T-helper 2 cell treated with Interferon-gamma antibody and Interleukin-4, amounts not matched to agents 5 μg/mL and 100 μg/mL, for 36 hours (primary cell): ENCODE measurements around the gene PDCD1LG2.
"Not testable (repeated sequence)": the region's sequence is repeated elsewhere in the genome, so short reads cannot be mapped to it uniquely, and the experiment has no call there.

Source experiments
- DNase-seq: peaks from one replicate; pipeline ENCODE4 v3.0.0; 2021; ENCODE audit warnings: low spot score
- H3K27ac Mint-ChIP-seq: one replicate; pipeline ENCODE4 v1.8.0; 2021; ENCODE audit warnings: mild to moderate bottlenecking, mixed read lengths
- H3K27me3 Mint-ChIP-seq: one replicate; pipeline ENCODE4 v1.8.0; 2021; ENCODE audit warnings: low read depth, mixed read lengths
- H3K36me3 Mint-ChIP-seq: one replicate; pipeline ENCODE4 v1.8.0; 2021; ENCODE audit warnings: low read depth, mixed read lengths
- H3K4me1 Mint-ChIP-seq: one replicate; pipeline ENCODE4 v1.8.0; 2021; ENCODE audit warnings: low read depth, mixed read lengths
- H3K4me3 Mint-ChIP-seq: one replicate; pipeline ENCODE4 v1.8.0; 2022; ENCODE audit warnings: mild to moderate bottlenecking, moderate library complexity, mixed read lengths
- H3K9me3 Mint-ChIP-seq: one replicate; pipeline ENCODE4 v1.8.0; 2021; ENCODE audit warnings: mixed read lengths

PDCD1LG2 gene

DNA sequence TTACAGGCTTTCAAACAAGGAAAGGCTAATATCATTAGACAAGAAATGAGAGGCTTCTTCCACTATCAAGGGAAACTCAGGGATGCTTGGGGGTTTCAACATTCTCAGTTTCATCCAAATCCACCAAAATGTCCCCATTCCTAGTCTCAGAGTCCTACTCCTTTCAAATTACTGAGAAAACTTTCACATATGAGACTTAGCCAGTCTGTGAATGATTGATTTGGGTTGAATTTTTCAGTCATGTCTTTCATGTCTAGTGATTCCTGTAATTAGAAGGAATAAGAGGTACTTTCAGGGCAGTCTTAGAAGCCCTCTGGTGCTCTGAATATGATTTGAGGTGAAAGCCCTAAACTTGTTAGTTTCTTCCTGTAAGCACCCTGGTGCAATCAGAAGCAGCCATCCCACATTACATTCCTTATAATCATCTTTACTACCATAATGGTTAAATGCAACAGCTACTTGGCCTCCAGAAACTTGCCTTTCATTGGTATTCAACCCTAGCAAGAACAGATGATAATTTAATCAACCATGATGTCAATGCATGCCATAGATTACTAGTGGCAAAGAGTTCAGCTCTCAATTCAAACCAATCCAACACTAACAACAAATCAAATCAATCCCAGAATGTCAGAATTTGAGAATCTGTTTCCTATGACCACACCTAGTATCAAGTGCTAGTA is 67.8 kb downstream of the PDCD1LG2 start:
- Mint-ChIP-seq H3K4me3 (no peak overlapping the region), H3K27ac (peak overlapping the region; percentile 18), H3K4me1 (peaks cover 29% of the 10 kb centered on the region), H3K27me3 (no peaks in the 10 kb centered on the region), H3K9me3 (peaks cover 9% of the 10 kb centered on the region), H3K36me3 (peaks cover 16% of the 10 kb centered on the region)
- no peak for DNase-seq

- peaks cover 9% of the 10 kb centered on the region for H3K9me3 Mint-ChIP-seq
- peaks cover 31% of the 10 kb centered on the region for H3K4me1 Mint-ChIP-seq
- H3K4me3 Mint-ChIP-seq = no peak overlapping the region
- H3K36me3 Mint-ChIP-seq = peaks cover 16% of the 10 kb centered on the region
- H3K27me3 Mint-ChIP-seq = no peaks in the 10 kb centered on the region
- no peak overlapping the region for H3K27ac Mint-ChIP-seq
- DNase-seq = no peak
Measured at GRCh38 chr9:5578698-5579085, 68.4 kb downstream of the PDCD1LG2 start.

DNA sequence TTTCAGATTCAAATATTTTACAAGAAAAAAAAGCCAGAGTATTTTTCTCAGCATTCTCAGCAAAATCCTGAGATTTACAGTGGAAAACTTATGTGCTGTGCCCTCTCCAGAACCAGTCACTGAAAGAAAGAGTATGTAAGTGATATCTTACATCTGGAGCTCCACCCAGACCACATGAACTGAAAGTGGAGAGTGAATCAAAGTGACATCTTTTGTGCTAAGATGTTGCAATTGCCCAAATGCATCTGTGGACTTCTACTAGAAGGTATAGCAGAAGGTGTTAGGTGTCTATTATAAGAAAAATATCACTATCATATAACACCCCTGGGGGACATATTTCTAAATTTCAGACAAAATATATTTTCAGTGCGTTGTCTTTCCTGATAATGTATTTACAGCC is 69.5 kb downstream of the PDCD1LG2 start:
- Mint-ChIP-seq H3K4me3 (peak overlapping the region; percentile 28), H3K27ac (peak overlapping the region; percentile 0), H3K4me1 (peaks cover 34% of the 10 kb centered on the region)

DNA sequence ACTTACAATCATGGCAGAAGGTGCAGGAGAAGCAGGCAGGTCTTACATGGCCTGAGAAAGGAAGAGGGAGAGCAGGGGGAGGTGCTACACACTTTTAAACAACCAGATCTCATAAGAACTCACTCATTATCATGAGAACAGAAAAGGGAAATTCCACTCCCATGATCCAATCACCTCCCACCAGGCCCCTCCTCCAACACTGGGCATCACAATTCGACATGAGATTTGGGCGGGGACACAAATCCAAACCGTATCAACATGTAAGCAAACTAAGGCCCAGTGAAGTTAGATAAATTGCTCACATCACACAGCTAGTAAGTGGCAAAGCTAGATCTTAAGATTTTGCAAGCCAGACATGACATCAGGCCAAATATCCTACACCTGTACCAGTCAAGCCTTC is 70.3 kb downstream of the PDCD1LG2 start:
- Mint-ChIP-seq H3K27ac (peak overlapping the region; percentile 74), H3K4me3 (no peak overlapping the region), H3K27me3 (no peaks in the 10 kb centered on the region), H3K4me1 (peaks cover 37% of the 10 kb centered on the region), H3K9me3 (peaks cover 5% of the 10 kb centered on the region), H3K36me3 (peaks cover 14% of the 10 kb centered on the region)
- no peak for DNase-seq

More for the DNA sequence above, 69.5 kb downstream of the PDCD1LG2 start:
- Mint-ChIP-seq H3K9me3 (peaks cover 6% of the 10 kb centered on the region), H3K27me3 (no peaks in the 10 kb centered on the region), H3K36me3 (peaks cover 16% of the 10 kb centered on the region)
- no peak for DNase-seq

DNA sequence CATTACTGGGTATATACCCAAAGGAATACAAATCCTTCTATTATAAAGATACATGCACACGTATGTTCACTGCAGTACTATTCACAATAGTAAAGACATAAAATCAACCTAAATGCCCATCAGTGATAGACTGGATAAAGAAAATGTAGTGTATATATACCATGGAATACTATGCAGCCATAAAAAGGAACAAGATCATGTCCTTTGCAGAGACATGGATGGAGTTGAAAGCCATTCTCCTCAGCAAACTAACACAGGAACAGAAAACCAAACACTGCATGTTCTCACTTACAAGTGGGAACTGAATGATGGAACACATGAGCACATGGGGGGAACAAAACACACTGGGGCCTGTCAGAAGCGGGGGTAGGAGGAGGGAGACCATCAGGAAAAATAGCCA is 71.4 kb downstream of the PDCD1LG2 start:
- not testable (repeated sequence) for H3K4me3 Mint-ChIP-seq, H3K27me3 Mint-ChIP-seq, H3K9me3 Mint-ChIP-seq, DNase-seq
- Mint-ChIP-seq H3K4me1 (peaks cover 48% of the 10 kb centered on the region), H3K36me3 (peaks cover 14% of the 10 kb centered on the region), H3K27ac (peak overlapping the region; percentile 64)

GRCh38 chr9:5582835-5583195 is 72.5 kb downstream of the PDCD1LG2 start:
- H3K27ac Mint-ChIP-seq = peak overlapping the region; percentile 87
- H3K36me3 Mint-ChIP-seq = peaks cover 14% of the 10 kb centered on the region
- peaks cover 5% of the 10 kb centered on the region for H3K9me3 Mint-ChIP-seq
- DNase-seq = peak; percentile 32
- peak overlapping the region; percentile 25 for H3K4me3 Mint-ChIP-seq
- H3K27me3 Mint-ChIP-seq = no peaks in the 10 kb centered on the region
- H3K4me1 Mint-ChIP-seq = peaks cover 59% of the 10 kb centered on the region

DNA sequence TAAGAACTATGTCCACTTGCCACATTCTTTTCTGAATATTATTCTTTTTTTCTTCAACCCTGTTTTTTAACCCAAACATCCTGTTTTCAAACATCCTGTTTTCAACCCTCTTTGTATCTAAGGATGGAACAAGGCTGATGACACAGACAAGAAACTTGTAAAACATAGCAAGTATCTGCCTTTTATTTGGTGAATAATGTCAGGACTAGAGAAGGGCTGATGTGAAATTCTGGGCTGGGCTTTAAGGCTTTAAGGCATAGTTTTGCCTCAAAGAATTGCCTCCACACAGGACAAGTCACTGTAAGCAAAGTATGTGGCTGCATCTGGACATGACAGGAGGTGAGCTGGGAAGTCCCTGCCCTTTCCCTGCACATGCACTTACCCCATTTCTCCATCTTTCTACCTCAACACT is 76.1 kb downstream of the PDCD1LG2 start:
- DNase-seq = peak; percentile 22
- peaks cover 5% of the 10 kb centered on the region for H3K9me3 Mint-ChIP-seq
- peak overlapping the region; percentile 38 for H3K4me3 Mint-ChIP-seq
- H3K4me1 Mint-ChIP-seq = peaks cover 42% of the 10 kb centered on the region
- no peaks in the 10 kb centered on the region for H3K27me3 Mint-ChIP-seq
- peak overlapping the region; percentile 92 for H3K27ac Mint-ChIP-seq
- H3K36me3 Mint-ChIP-seq = peaks cover 6% of the 10 kb centered on the region

GRCh38 chr9:5587024-5587423 is 76.7 kb downstream of the PDCD1LG2 start:
- Mint-ChIP-seq H3K4me3 (no peak overlapping the region), H3K36me3 (peaks cover 3% of the 10 kb centered on the region), H3K27ac (peak overlapping the region; percentile 92), H3K9me3 (peaks cover under 1% of the 10 kb centered on the region), H3K27me3 (no peaks in the 10 kb centered on the region), H3K4me1 (peaks cover 42% of the 10 kb centered on the region)
- DNase-seq = peak; percentile 63

- no peak overlapping the region for H3K4me3 Mint-ChIP-seq
- H3K4me1 Mint-ChIP-seq = peaks cover 17% of the 10 kb centered on the region
- H3K27me3 Mint-ChIP-seq = no peaks in the 10 kb centered on the region
- H3K27ac Mint-ChIP-seq = no peak overlapping the region
- no peak for DNase-seq
- H3K9me3 Mint-ChIP-seq = no peaks in the 10 kb centered on the region
- no peaks in the 10 kb centered on the region for H3K36me3 Mint-ChIP-seq
Measured at GRCh38 chr9:5592231-5592630, 81.9 kb downstream of the PDCD1LG2 start.

GRCh38 chr9:5592904-5593303 is 82.6 kb downstream of the PDCD1LG2 start:
- Mint-ChIP-seq H3K36me3 (peaks cover 2% of the 10 kb centered on the region), H3K27me3 (no peaks in the 10 kb centered on the region), H3K9me3 (no peaks in the 10 kb centered on the region), H3K4me1 (peaks cover 11% of the 10 kb centered on the region), H3K27ac (no peak overlapping the region), H3K4me3 (no peak overlapping the region)
- no peak for DNase-seq

- H3K36me3 Mint-ChIP-seq = peaks cover 2% of the 10 kb centered on the region
- peaks cover 11% of the 10 kb centered on the region for H3K4me1 Mint-ChIP-seq
- no peaks in the 10 kb centered on the region for H3K27me3 Mint-ChIP-seq
- DNase-seq = no peak
- no peak overlapping the region for H3K27ac Mint-ChIP-seq
- H3K4me3 Mint-ChIP-seq = no peak overlapping the region
- no peaks in the 10 kb centered on the region for H3K9me3 Mint-ChIP-seq
Measured at GRCh38 chr9:5593904-5594303, 83.6 kb downstream of the PDCD1LG2 start.

GRCh38 chr9:5596173-5596572 is 85.8 kb downstream of the PDCD1LG2 start:
- Mint-ChIP-seq H3K9me3 (no peaks in the 10 kb centered on the region), H3K4me1 (peaks cover 10% of the 10 kb centered on the region), H3K27ac (no peak overlapping the region), H3K27me3 (no peaks in the 10 kb centered on the region), H3K36me3 (peaks cover 2% of the 10 kb centered on the region), H3K4me3 (no peak overlapping the region)
- no peak for DNase-seq

DNA sequence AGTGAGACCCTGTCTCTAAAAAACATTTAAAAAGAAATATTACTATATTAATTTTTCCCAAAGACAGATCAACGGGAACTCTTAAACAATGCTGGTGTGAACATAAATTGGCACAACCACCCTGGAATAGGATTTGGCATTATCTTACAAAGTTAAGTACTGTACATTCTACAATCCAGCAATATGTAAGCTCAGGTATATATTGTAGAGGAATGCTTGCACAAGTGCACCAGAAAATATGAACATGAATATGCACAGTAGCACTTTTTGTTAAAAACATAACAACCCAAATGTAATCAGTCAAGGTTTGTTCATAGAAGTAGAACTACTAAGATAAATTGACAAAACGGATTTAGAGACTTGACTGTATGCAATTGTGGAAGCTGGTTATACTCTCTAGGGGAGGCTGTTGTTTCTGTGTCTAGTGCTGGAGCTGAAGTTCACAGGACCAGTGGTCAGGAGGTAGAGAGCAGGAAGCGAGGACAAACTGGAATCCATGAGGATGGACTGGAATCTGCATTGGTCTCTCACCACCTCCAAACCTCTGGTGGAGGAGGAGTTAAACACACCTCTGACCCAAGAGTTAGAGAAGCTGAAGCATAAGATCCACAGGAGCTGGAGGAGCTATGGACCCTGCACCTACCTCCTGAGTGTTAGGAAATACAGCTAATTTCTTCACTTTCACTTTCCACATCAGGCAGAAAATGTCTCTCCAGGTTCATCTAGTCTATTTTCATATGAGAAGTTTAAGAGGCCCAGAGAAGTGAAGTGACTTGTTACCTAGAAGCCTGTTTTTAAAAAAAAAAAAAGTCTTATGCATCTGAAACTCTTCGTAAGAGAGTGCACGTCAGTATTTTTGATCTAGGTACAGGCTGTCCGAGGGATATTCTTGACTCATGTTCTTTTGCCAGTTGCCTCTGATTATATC is 98.2 kb downstream of the PDCD1LG2 start:
- Mint-ChIP-seq H3K27me3 (no peaks in the 10 kb centered on the region), H3K4me1 (peaks cover 20% of the 10 kb centered on the region), H3K27ac (peak overlapping the region; percentile 8), H3K4me3 (peak overlapping the region; percentile 79), H3K36me3 (peaks cover 11% of the 10 kb centered on the region), H3K9me3 (no peaks in the 10 kb centered on the region)
- DNase-seq = no peak

- H3K36me3 Mint-ChIP-seq = peaks cover 11% of the 10 kb centered on the region
- peaks cover 20% of the 10 kb centered on the region for H3K4me1 Mint-ChIP-seq
- no peaks in the 10 kb centered on the region for H3K9me3 Mint-ChIP-seq
- DNase-seq = no peak
- H3K27me3 Mint-ChIP-seq = no peaks in the 10 kb centered on the region
- peak overlapping the region; percentile 79 for H3K4me3 Mint-ChIP-seq
- H3K27ac Mint-ChIP-seq = no peak overlapping the region
Measured at GRCh38 chr9:5609226-5609596, 98.9 kb downstream of the PDCD1LG2 start.
